Effector memory CD4-positive, alpha-beta T cell (primary cell): ENCODE data around the gene ZBED4.
"Not testable (repeated sequence)": the region's sequence is repeated elsewhere in the genome, so short reads cannot be mapped to it uniquely, and the experiment has no call there.

ENCODE experiments used
- DNase-seq, 3 donors: peaks; one replicate each; pipeline ENCODE4 v3.0.0-alpha.2; 2020
- H3K27ac ChIP-seq: 2 replicates; pipeline ENCODE4 v1.7.0; 2013; ENCODE audit warnings: mild to moderate bottlenecking, low read length, moderate library complexity; ENCODE audit not compliant: insufficient read depth, poor library complexity, severe bottlenecking
- H3K27me3 ChIP-seq: replicated peaks from 2 replicates; pipeline ENCODE4 v1.7.0; 2013; ENCODE audit warnings: mild to moderate bottlenecking, low read length; ENCODE audit not compliant: insufficient read depth, control insufficient read depth, poor library complexity, severe bottlenecking
- H3K36me3 ChIP-seq: 2 replicates; pipeline ENCODE4 v1.7.0; 2013; ENCODE audit warnings: mild to moderate bottlenecking, low read length, moderate library complexity; ENCODE audit not compliant: control insufficient read depth, insufficient read depth
- H3K4me1 ChIP-seq: 2 replicates; pipeline ENCODE4 v1.7.0; 2013; ENCODE audit warnings: low read length, mild to moderate bottlenecking; ENCODE audit not compliant: control insufficient read depth, insufficient read depth, poor library complexity, severe bottlenecking
- H3K4me3 ChIP-seq: 2 replicates; pipeline ENCODE4 v1.7.0; 2013; ENCODE audit warnings: low read length, low read depth, mild to moderate bottlenecking; ENCODE audit not compliant: insufficient read depth, poor library complexity, severe bottlenecking
- H3K9me3 ChIP-seq: 2 replicates; pipeline ENCODE4 v1.7.0; 2013; ENCODE audit warnings: mild to moderate bottlenecking, low read length, moderate library complexity; ENCODE audit not compliant: control insufficient read depth

Gene ZBED4

GRCh38 chr22:49817359-49817758 is 36.3 kb upstream of the ZBED4 start:
- no peak for DNase-seq
- Histone ChIP-seq H3K9me3 (no peaks in the 10 kb centered on the region), H3K4me1 (peaks cover 25% of the 10 kb centered on the region), H3K27me3 (no peaks in the 10 kb centered on the region), H3K4me3 (no peak overlapping the region), H3K36me3 (peaks cover 31% of the 10 kb centered on the region), H3K27ac (no peak overlapping the region)

- DNase-seq: no peak
- peaks cover 48% of the 10 kb centered on the region for H3K36me3 ChIP-seq
- peaks cover 39% of the 10 kb centered on the region for H3K4me1 ChIP-seq
- no peaks in the 10 kb centered on the region for H3K9me3 ChIP-seq
- H3K4me3 ChIP-seq: no peak overlapping the region
- no peak overlapping the region for H3K27ac ChIP-seq
- no peaks in the 10 kb centered on the region for H3K27me3 ChIP-seq
Observed at GRCh38 chr22:49820984-49821383, 32.7 kb upstream of the ZBED4 start.

GRCh38 chr22:49821741-49822140 is 31.9 kb upstream of the ZBED4 start:
- Histone ChIP-seq H3K4me1 (peaks cover 39% of the 10 kb centered on the region), H3K36me3 (peaks cover 48% of the 10 kb centered on the region)
- not testable (repeated sequence) for H3K4me3 ChIP-seq, H3K9me3 ChIP-seq, H3K27me3 ChIP-seq, DNase-seq, H3K27ac ChIP-seq

DNA sequence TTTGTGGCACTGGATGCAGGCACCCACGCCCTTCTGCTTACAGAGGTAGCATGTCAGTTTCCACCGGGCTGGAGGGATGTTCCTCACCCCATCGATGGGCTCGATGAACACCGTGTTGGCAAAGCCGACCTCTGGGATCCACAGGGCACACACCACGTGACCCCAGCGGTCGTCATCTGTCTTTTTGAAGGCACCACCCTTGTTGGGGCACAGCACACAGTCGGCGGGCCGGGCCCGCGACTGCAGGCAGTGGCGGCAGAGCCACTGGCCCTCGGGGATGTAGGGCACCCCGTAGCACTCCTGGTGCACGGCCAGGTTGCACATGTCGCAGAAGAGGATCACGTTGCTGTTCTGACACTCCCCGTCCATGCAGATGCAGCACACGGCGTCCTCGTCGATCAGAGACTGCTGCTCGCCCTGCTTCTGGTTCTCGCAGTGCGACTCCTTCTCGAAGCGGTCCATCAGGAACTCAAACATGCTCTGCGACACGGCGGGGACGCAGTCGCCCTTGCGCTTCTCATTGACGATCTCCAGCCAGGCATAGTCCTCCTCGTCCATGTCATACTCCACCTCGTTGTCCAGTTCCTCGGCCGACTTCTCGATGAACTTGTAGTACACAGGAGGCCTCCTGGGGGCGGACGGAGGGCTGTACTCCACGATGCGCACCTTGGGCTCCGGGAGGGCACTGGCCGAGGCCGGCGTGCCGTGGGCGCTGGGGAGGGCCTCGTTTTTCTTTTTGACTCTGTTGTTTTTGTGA is 30.2 kb upstream of the ZBED4 start:
- H3K4me3 ChIP-seq: no peak overlapping the region
- H3K36me3 ChIP-seq: peaks cover 35% of the 10 kb centered on the region

GRCh38 chr22:49824185-49824925 is 29.3 kb upstream of the ZBED4 start:
- DNase-seq: no peak
- Histone ChIP-seq H3K9me3 (no peaks in the 10 kb centered on the region), H3K4me1 (peaks cover 48% of the 10 kb centered on the region), H3K27ac (no peak overlapping the region), H3K27me3 (no peaks in the 10 kb centered on the region), H3K4me3 (no peak overlapping the region), H3K36me3 (peaks cover 34% of the 10 kb centered on the region)

More for the DNA sequence above, 30.2 kb upstream of the ZBED4 start:
- Histone ChIP-seq H3K27me3 (no peaks in the 10 kb centered on the region), H3K9me3 (no peaks in the 10 kb centered on the region), H3K27ac (no peak overlapping the region), H3K4me1 (peaks cover 39% of the 10 kb centered on the region)
- DNase-seq: no peak

GRCh38 chr22:49824936-49825335 is 28.7 kb upstream of the ZBED4 start:
- peak overlapping the region; percentile 83 for H3K4me3 ChIP-seq
- no peak overlapping the region for H3K27ac ChIP-seq
- no peak for DNase-seq
- peaks cover 34% of the 10 kb centered on the region for H3K36me3 ChIP-seq
- H3K9me3 ChIP-seq: no peaks in the 10 kb centered on the region
- H3K27me3 ChIP-seq: no peaks in the 10 kb centered on the region
- peaks cover 52% of the 10 kb centered on the region for H3K4me1 ChIP-seq

GRCh38 chr22:49825436-49825835 is 28.2 kb upstream of the ZBED4 start:
- Histone ChIP-seq H3K4me1 (peaks cover 49% of the 10 kb centered on the region), H3K27ac (peak overlapping the region; percentile 77), H3K27me3 (no peaks in the 10 kb centered on the region), H3K4me3 (peak overlapping the region; percentile 83), H3K9me3 (no peaks in the 10 kb centered on the region), H3K36me3 (peaks cover 31% of the 10 kb centered on the region)
- DNase-seq: no peak

DNA sequence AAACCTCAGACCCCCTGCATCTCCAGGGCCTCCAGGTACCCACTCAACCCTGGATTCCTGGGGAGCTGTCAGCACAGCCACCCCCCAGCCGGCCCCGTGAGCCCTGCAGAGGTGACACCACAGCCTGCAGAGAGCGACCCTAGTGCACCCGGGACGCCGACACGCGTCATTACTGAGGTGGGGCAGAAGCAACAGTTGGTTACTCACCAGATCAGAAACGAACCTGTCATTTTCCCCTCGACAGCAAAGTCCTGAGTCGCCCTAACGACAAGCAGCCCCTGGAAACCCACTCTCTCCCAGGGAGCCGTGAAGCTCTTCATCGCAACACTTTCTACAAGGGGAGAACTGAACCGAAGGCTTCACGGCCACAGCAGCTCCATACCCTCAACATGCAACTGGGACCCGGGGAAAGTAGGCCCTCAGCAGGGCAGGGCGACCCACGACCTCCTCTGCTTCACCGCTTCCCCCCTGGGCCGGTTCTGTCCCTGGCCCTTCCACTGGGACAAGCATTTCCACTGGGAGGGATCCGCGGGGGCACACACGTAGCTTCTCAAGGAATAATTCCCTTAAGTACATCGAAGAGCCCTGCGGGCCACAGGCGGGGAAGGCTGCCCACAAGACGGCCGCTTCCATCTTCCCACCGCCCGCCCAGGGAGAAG is 27.6 kb upstream of the ZBED4 start:
- Histone ChIP-seq H3K27me3 (no peaks in the 10 kb centered on the region), H3K9me3 (no peaks in the 10 kb centered on the region), H3K4me3 (peak overlapping the region; percentile 83), H3K36me3 (peaks cover 24% of the 10 kb centered on the region), H3K4me1 (peaks cover 49% of the 10 kb centered on the region), H3K27ac (peak overlapping the region; percentile 77)
- DNase-seq: peak; percentile 21 to 51 (median 43)

- Histone ChIP-seq H3K9me3 (no peaks in the 10 kb centered on the region), H3K4me1 (peaks cover 49% of the 10 kb centered on the region), H3K27me3 (no peaks in the 10 kb centered on the region), H3K36me3 (peaks cover 19% of the 10 kb centered on the region), H3K27ac (peak overlapping the region; percentile 77), H3K4me3 (peak overlapping the region; percentile 83)
- DNase-seq: peak in 2 of 3 donors; percentile 24 to 30
Observed at GRCh38 chr22:49826603-49827270, 26.9 kb upstream of the ZBED4 start.
